Activated gamma-delta T cell (primary cell): Measurements from ENCODE around the gene SRGAP2.
A peak's percentile ranks its signal among the peaks of the same experiment; 100 is the strongest.
"Not testable (repeated sequence)": the region's sequence is repeated elsewhere in the genome, so short reads cannot be mapped to it uniquely, and the experiment has no call there.

Experiments
- DNase-seq: peaks from one replicate; lab custom pipeline; 2025; lab: John Stamatoyannopoulos, UW
- total RNA-seq, 2 donors: gene quantifications; one replicate each; lab custom pipeline; 2026; lab: John Stamatoyannopoulos, UW

Gene SRGAP2
- total RNA-seq: 24.3 to 33.4 reads per million in 2 donors

DNA sequence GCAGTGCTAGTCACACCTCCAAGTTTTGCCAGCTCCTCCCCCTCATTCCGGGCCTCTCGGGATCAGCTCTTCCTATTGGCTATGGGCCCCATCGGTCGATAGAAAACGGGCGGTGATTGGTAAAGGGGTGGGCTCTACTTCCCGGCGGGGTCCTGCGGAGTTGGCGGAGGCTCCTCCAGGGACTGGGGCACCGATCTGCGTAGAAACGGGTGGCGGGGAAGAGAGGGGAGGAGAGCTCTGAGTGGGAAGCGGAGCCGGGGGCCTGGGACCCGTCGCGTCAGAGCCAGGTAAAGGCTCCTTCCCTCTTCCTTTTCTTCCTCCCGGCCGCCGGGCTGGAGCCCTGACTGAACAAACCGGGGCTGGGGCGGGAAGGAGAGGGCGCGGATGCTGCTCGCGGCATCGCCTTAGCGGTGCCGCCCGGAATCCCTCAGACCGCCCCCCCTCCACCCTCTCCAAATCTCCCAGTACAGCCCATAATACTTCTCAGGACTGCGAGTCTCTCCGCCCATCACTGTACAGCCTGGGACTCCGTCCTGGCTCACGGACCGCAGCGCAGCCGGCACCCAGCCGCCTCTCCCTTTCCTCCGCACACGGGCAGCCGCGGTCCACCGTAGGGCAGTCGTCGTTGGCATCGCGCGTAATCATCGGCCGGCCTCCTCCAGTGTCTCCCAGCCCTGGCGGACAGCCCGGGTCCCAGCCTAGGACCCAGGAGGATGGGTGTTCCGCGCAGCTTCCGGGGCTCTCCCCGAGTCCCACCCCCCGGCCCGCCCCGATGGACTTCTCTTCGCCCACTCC lies at the start of gene SRGAP2:
TSS of gene SRGAP2 (plus strand) at position 178 of the 795 bp plus-strand sequence. CDS start 2,430 bp downstream, outside the sequence.
- DNase-seq: not testable (repeated sequence)

DNA sequence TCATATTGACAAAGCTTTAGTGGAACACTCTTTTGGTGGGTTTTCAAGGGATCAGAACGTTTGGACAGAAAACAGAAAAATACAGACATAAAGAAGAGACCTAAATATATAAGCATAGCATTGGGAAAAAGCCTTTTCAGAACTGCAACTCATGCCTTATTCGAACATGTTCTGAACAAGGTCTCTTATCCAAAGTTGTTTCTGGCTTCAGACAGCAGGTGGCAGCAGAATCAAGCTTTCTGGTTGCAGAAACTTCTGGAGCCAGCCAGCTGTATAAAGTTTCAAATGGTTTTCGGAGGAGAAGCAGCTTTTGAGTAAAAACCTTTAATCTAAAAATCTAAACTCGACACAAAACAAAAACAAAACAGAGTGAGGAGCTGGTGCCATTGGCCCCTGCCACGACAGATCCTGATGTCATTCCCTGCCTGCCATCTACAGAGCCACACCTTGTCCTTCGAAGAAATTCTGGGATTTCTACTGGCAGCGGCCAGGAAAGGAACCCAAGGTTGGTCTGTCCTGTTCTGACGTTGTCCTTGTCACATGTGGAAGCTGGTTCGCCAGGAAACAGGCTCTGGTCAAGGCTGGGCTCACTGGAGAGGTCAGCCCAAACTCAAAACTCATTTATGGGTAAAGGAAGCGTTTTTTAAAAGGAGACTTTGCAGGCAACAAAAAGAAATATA lies 35.9 kb upstream of the SRGAP2 start:
- DNase-seq: not testable (repeated sequence)

DNA sequence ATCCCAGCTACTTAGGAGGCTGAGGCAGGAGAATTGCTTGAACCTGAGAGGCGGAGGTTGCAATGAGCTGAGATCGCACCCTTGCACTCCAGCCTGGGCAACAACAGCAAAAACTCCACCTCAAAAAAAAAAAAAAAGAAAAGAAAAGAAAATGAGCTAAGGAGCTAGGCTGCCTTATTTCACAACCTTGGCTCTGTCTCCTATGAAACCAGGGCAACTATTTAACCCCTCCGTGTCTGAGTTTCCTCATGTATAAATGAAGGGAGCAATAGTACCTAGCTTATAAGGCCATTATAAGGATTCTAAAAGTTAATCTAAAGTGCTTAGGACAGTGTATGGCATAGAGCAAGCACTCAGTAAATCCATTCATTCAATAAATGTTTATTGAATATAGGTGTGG lies 33.5 kb upstream of the SRGAP2 start:
- DNase-seq: not testable (repeated sequence)

DNA sequence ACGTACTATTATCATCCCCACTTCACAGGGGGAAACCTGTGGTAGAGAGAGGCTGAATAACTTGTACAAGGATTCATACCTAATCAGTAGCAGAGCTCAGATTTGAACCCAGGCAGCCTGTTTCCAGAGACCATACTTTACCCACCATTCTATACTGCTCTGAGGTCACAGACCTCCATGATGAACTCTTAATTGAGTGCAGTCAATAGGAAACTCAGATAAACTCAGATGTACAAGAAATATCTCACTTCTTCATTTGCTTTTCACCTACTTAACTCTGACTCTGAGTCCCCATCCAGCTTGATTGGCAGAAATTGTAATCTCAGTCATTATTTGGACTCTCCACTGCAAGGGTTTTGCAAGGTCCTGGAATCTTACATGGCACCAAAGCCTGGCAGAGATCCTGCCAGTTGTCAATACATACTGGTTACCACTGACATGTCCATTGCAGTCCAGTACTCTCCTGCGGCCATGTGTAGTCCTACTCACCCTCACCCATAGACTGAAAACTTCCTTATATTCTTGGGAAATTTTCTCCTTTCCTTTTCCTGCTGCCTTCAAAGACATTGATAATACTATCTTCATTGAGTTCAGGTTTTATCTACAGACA lies 30.1 kb upstream of the SRGAP2 start:
- DNase-seq: not testable (repeated sequence)

DNA sequence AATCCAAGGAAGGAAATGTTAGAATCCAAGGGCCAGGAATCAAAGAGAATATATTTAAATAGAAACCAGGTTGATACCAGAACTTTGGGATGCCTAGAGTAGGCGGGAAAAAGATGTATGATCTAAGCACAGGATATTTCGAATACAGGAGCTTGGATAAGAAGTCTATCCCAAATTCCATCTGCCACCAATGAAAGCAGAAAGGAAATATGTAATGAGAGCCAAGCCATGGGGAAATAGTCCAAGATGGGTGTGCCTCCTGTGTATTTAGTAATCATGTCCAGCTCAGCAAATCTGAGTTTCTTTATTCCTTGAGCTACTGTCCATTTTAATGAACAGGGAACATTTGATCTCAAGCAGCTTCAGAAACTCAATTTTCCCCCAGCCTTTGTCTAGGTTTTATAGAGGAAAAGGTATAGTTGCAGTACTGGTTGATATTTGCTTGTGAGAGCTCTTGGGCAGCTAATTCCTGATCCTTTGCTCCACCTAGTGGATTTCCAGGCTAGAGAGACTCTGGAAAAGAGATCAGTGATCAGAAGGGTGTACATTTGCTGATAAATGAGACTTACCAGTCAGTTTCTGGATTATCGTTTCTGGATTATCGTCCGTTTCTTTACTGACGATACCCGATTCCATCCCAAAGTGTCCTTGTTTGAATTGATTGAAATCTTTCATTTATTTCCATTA lies 29.0 kb upstream of the SRGAP2 start:
- not testable (repeated sequence) for DNase-seq

DNA sequence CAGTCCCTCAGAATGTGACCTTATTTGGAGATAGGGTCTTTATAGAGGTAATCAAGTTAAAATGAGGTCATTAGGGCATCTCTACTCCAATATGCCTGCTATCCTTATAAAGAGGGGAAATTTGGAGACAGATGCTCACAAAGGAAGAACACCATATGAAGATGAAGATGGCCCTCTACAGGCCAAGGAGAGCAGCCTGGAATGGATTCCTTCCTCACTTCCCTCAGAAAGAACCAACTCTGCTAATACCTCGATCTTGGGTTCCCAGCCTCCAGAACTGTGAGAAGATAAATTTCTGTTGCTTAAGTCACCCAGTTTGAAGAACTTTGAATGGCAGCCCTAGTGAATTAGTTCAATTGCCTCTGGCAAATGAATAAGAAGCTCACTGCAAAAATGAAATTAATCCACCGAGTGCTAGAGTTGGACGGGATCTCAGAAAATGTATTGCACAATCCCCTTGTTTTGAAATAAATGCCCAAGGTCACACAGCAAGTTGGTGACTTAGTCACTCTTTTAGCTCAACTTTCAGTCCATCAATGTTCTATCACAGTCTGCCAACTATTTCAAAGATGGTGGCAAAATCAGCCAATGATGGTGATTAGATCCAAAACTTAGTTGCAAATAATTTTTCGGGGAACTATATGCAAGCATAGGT lies 27.8 kb upstream of the SRGAP2 start:
- DNase-seq: not testable (repeated sequence)

DNA sequence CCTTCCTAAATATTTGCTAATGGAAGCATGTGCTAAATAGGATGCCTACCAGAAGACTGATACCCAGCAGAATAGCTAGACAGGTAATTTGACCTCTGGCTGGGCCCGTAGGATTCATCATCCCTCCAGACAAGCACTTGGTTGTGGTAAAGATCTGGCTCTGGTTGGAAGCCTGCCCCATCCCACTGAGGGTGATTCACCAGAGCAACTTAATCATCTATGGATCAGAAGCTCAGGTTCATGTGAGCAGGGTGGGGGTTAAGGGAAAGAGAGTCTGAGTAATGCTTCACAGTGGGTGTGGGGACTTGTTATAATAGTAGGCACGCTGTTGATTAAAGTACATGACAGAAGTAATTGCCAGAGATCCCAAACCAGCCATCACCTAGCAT lies 27.2 kb upstream of the SRGAP2 start:
- DNase-seq: not testable (repeated sequence)

DNA sequence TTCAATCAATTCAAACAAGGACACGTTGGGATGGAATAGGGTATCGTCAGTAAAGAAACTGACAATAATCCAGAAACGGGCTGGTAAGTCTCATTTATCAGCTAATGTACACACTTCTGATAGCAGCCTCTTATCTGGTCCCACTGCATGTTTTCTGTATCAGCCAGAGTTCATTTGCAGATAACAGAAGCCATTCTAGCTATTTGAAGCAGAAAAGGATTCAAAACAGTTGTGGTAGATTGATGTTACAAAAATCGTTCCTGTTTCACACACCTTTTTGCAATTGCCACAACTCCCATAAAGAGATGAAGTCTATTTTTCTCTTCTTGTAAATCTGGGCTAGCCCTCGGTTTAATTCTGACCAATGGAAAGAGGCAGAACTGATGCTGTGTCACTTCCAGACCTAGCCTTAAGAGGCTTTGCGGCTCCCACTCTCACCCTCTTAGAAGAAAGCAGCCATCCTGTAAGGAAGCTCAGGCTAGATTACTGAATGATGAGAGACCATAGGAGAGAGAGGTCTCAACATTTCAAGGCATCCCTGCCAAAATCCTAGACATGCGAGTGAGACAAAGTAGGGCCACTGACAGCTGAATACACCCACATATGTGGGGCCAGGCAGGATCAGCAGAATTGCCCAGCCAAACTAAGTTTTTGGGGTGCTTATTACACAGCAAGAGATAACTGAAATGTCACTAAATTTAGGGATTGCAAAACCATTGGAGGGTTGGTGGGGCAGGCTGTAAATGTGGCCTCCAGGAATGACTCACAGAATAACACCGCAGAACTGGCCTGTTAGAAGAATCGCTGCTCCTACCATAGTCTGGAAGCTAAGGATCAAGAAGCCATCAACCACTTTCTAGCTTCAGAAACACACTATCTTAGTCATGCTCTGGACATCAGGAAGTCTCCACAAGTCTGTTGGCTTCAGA lies 25.0 kb upstream of the SRGAP2 start:
- DNase-seq: not testable (repeated sequence)

DNA sequence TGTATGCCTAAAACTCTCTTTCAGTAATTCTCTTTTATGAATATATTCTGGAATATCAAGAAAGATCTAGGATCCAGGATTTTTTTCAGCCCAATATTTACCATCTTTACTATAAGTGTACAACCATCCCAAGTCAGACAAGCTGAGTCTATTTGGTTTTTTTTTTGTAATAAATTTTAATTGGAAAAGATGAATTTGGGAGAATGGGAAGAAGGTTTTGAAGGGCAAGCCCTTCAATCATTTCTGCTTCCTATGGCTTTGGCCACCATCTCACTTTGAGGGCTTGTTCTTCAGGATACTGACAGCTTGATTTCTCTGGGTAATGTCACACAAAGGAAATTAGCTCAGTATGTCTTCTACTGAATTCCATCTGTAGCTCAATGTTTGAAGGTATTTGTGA lies 23.7 kb upstream of the SRGAP2 start:
- DNase-seq: not testable (repeated sequence)

DNA sequence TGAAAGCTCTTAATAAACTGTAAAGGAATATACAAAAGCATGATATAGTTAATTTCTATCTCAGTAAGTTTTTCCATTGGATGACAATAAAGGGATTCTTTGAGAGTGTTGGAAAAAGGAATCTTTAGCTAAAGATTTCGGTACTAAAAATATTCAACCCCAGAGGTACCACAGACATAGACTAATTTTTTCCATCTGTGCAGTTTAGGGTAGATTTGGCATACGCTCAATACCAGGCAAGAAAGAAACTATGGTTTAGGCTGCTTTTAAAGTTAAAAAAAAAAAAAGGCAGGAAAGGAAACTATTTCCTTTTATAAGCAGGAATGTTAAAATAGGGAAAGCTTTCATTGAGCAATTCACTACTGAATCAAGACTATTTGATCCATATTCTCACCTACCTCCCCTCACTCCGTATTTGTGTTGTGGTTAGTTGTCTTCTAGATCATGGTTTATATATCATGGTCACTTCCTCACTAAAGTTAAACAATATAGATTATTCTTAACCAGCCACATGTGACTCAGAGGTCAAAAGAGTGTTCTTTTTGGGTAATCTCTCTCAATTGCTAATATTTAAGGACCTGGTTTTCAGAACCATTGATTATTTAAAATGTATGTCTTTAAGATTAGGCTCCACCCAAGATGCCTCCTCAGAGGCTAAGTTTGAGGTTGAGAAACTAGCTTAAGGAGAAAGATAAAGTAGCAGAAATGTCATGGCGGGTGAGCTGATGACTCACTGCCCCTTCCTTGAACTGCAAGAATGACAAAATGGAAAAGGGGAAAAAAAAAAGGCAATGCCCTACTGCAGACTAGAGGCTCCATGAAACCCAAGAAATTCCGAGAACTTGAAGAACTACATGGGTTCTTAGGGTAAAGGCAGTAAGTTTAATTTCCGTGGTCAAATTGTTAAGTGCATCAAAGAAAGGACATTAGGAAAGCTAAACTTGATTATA lies 20.7 kb upstream of the SRGAP2 start:
- not testable (repeated sequence) for DNase-seq

DNA sequence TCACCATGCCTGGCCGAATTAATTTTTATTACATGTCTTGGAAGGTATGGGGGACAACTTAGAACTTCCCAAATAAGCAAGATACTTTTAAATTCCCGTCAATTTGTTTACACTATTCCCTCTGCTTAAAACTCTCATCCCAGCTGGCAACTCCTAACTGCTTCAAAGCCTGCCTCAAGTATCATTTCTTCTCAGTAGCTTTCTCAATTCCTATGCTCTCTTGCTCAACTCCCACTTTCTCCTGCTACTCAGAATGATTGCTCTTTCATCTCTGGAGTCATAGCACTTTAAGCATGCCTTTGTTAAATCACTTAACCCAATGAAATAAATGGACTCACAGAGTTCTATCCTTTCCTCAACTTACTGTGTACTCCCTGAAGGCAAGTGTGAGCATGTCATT lies 19.6 kb upstream of the SRGAP2 start:
- DNase-seq: not testable (repeated sequence)

DNA sequence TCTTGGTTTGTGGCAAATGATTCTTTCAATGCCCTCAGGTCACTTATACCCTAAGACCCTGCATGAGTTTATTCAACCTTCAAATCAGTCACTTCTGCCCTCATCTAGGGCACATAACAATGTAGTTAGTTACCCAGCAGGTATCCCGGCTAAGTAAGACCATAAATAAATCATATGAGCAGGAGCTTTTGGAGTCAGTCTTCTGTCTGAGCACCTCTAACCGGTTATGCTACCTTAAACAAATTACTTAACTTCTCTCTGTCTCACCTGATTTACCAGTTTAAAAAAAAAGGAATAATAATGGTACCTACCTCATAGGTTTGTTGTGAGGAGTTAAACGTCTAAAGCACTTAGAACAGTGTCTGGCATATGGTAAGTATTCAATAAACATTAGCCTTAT lies 17.6 kb upstream of the SRGAP2 start:
- DNase-seq: not testable (repeated sequence)

DNA sequence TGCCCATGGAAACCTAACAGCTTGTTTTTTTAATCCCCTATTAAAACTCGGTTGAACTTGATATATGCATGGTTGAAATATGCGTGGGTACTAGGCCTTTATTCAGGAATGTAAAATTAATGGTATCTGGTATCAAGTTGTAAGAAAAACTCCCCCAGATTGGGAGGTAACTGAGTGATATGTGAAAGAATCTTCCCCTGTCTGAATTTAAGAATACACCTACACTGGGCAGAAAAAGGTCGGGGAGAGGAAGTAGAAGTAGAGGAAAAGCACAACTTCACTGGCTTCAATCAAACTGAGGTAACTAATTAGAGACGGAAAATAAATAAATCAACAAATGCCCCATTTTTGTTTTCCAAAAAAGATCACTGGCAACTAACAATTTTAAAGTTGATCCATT lies 16.5 kb upstream of the SRGAP2 start:
- not testable (repeated sequence) for DNase-seq

DNA sequence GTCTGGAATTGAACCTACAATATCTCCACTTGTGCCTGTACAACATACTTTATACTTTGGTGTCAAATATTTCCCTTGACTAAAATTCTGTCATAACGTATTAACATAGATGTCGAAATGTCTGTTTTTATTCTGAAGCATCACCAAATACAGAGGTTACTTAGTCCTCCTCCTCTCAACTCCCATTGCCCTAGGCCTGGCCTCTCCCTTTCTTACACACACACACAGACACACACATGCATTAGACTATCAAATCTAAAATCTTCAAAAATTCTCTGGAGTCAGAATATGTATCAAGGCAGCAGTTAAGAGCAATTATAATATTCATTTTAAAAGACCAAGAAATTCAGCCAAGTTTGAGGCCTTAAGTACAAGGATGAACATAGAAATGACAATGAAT lies 8.2 kb upstream of the SRGAP2 start:
- not testable (repeated sequence) for DNase-seq

DNA sequence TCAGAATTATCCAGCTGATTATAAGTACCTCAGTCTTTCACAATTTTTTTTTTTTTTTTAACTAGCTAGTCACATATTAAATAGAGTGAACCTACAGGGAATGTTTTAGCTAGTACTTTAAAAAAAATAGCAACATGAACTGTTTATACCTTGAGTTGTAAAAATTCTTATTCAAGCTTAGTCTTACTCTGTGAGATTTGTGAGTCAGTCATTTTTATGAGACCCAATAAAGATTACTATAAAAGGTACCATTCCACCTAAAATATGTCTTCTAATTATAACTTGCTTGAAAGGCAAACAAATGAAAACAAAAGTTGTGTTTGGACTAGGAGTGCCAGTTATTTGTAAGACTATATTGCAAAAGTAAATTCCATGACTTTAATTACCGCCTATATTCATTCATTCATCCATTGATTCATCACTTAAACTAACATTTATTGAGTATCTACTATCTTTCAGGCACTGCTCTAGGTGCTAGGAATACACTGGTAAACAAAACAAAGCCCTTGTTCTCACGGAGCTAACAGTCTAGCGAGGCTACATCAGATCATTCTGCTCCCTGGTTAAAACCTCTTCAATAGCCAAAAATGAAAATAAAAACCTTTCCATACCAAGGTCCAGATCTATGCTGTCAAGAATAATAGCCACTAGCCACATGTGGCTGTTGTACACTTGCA lies 6.5 kb upstream of the SRGAP2 start:
- not testable (repeated sequence) for DNase-seq

DNA sequence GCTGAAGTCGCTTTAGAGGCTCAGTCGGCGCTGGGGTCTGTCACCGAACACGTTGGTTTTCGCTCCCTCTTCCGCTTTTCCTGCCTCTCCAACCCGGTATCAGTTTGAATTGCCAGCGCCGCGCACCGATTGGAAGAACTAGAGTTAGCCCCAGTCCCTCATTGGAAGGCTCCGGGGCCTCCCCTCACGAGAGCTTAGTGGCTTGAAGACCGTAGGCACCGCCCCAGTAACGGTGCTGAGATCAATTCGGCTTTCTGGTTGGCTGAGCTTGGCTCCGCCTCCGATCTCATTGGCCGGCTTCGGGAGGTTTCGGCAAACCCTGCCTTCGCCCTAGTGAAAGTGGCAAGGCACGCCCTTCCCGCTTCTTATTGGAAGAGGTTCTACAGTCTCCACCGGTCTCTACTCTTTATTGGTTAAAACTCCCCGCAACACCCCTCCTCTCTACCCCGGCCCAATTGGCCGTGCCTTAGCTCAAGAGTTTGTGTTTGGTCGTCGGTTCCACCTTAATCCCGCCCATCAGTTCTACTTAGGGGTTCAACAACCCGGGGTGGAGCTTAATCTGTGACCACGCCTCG lies 465 bp upstream of the SRGAP2 start, which contains the start of gene FAM72A:
TSS of gene FAM72A (minus strand) at position 51 of the 575 bp plus-strand sequence. CDS start 814 bp downstream, outside the sequence.
- DNase-seq: peak; percentile 63

DNA sequence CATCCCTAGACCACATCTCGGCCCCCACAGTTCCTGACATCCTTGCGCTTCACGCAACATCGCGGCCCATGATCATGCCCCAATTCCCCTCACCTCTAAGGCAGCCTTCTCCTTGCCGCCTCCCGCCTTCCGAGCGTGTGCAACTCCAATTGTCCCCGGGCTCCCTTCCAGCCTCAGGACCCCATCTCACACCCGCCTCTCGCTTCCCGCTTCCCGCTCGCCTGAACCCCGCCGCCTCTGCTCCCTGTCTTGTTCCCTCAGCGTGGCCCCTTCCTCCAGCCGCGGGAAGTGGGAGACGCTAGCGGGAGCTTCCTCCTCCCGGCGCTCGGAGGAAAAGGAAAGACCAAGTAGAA lies 794 bp downstream of the SRGAP2 start:
- not testable (repeated sequence) for DNase-seq

DNA sequence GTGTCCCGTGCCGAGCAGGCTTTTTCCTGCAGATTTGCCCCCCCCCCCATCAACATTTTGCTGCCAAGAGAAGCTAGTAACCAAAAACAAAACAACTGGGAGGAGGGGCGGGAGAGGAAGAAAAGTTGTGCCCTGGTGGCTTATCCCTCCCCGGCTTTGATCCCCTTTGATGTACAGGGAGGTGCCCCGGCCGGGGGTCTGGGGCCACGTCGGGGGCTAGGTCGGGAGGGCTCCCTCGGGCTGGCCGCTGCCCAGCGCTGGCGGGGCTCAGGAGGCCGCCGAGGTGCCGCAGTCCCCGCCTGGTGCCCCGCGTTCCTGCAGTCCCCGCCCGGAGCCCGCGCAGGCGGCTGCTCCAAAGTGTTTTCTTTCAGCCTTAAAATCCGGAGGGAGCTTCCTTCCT lies 1.5 kb downstream of the SRGAP2 start:
- not testable (repeated sequence) for DNase-seq
